IPS-18c (cell line): ENCODE results near the gene SOX2.

Source experiments
- H3K4me3 ChIP-seq: 2 replicates; pipeline ENCODE4 v1.7.0; 2013; ENCODE audit warnings: low read depth, mild to moderate bottlenecking, low read length, moderate library complexity; ENCODE audit not compliant: insufficient read depth
- H3K9me3 ChIP-seq: one replicate; pipeline ENCODE4 v1.6.1; 2013; ENCODE audit warnings: mild to moderate bottlenecking, low read length, moderate library complexity; ENCODE audit not compliant: control insufficient read depth, insufficient read depth

SOX2 gene

DNA sequence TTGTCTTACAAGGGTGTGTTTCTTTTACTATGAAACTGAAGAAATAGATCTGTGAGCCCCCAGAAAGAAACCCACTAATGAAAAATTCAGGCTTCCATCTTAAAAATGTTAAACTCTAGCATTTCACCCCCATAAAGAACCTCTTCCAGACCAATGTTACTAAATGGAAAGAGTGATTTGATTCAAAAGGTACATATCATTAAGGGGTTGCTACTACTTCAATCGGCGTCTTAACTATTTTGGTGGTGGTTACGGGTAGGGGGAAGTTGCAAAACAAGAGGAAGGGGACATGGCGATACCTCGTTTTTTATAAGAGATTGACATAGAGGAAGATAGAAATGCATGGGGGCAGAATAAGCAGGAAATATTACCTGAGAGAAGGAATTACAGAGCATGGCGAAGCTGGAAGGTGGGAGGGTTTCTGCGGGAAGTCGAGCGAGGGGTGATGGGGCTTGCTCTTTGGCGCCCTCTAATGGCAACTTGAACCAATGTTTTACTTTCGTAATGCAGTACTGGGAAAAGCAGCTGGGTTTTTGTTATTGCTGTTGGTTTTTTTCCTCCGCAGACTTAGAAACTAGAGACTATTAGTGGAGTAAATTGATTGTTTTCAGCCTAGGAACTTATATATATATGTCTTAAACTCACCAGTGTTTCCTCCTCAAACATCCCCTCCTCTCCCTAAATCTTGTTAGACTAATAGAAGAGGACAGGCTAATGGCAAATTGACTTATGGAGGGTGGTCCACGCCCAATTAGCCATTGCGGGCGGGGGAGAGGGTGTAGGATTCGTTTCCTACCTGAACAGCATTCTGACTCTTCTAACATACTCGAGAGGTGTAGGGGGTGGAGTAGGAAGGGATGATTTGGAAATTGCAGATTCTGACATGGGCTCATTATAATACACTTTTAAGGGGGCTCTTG, 11.3 kb upstream of the SOX2 start:
- Histone ChIP-seq H3K4me3 (peak overlapping the region; percentile 34; the same call in 1 of the 2 replicates), H3K9me3 (no peaks in the 10 kb centered on the region)

DNA sequence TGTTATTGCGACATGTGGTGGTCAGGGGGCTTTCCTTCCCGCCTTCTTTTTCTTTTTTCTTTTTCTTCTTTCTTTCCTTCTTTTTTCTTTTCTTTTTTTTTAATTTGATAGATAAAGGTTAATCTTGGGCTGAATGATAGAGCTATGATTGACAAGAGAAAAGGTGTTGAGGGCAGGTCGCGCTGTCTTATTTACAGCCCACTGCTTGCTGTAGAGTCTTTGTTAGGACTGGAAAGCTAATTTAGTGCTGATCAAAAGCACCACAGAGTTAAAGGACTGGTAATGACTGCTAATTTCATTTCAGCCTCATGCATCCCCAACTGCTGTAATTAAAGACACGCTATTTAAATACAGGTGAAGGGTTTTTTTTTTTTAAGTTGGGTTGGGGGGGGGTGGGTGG, 10.6 kb upstream of the SOX2 start:
- H3K9me3 ChIP-seq = no peaks in the 10 kb centered on the region
- peak overlapping the region; percentile 34; the same call in 1 of the 2 replicates for H3K4me3 ChIP-seq

- Histone ChIP-seq H3K9me3 (no peaks in the 10 kb centered on the region), H3K4me3 (no peak overlapping the region)
These were observed 7.9 kb upstream of the SOX2 start for GRCh38 chr3:181703601-181704420.

DNA sequence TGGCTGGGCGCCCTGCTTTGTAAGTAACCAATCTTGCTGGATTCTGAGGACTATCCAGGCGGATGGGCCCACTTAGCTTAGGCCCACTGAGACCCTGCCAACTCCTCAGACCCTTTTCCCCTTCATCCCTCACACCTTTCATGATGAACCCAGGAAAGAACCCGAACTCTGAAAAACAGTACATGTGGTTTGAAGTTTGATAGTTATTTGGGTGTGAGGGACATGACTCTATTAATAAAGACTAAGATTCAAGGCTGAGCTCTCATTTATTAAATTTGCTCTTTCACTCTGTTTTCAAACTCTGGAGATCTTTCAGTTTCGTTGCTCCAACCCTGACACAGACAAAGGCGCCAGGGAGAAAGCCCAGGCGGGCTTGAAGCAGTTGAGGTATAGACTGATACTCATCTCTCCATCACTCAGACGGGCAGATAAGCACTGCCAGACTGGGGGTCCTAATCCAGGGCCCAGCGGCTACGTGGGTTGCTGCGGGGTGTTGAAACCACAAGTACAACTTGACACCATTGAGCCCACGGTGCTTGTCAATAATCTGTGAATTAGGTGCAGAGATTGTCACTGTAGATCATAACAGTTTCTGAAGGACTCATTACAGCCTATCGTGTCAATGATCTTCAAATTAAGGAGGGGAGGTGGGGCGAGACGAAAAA, 7.2 kb upstream of the SOX2 start:
- H3K4me3 ChIP-seq = no peak overlapping the region
- H3K9me3 ChIP-seq = no peaks in the 10 kb centered on the region

DNA sequence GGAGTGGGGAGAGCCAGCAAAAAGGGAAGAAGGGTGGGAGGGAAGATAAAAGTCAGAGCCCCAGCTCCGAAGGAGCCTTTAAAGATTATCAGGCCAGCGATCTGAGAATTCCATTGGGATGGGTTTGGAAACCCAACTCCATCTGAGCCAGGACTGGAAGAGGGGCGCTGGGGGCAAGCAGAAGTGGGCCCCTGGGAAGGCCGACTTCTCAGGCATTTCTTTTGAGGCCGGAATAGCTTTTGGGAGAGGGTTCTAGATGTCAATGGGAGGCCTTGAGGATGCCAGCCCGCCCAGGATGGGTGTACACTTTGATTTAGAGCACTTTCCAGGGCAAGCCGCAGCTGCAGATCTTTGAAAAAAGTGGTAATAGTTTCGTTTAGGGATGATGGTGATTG, 6.6 kb upstream of the SOX2 start:
- Histone ChIP-seq H3K4me3 (no peak overlapping the region), H3K9me3 (no peaks in the 10 kb centered on the region)

GRCh38 chr3:181707980-181708379, 3.7 kb upstream of the SOX2 start:
- no peaks in the 10 kb centered on the region for H3K9me3 ChIP-seq
- H3K4me3 ChIP-seq = no peak overlapping the region

DNA sequence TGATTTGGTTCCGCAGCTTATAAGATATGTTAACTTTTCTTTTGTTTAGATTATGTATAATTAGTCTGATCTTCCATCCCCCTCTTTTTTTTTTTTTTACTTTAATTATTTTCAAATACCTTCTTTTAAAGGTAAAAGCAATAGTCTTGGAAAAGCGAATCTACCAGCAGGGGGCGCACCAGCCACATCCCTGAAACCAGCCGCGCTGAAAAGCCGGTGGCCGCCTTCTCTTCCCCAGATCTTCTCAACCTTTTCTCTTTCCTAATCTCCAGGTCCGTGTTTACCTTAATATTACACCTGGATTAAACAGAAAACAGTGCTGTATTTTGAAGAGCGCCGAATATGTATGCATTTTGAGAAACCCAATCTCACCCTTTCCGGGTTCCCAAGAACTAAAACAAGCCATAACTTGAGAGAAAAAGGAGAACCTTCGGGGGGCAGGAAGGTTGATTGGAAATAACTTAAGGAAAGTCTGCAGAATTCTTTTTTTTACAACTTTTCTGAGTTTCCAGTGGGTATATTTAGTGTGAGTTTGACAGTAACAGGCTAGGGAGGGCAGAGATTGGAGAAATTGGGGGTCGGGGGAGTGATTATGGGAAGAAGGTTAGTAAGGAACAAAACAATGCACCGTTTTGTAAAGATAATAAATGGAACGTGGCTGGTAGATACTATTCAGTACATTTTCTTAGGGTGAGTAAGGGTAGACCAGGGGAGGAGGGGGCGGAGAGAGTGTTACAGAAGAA, 2.0 kb upstream of the SOX2 start:
- H3K9me3 ChIP-seq = no peaks in the 10 kb centered on the region
- peak overlapping the region; percentile 79; the same call in 1 of the 2 replicates for H3K4me3 ChIP-seq

DNA sequence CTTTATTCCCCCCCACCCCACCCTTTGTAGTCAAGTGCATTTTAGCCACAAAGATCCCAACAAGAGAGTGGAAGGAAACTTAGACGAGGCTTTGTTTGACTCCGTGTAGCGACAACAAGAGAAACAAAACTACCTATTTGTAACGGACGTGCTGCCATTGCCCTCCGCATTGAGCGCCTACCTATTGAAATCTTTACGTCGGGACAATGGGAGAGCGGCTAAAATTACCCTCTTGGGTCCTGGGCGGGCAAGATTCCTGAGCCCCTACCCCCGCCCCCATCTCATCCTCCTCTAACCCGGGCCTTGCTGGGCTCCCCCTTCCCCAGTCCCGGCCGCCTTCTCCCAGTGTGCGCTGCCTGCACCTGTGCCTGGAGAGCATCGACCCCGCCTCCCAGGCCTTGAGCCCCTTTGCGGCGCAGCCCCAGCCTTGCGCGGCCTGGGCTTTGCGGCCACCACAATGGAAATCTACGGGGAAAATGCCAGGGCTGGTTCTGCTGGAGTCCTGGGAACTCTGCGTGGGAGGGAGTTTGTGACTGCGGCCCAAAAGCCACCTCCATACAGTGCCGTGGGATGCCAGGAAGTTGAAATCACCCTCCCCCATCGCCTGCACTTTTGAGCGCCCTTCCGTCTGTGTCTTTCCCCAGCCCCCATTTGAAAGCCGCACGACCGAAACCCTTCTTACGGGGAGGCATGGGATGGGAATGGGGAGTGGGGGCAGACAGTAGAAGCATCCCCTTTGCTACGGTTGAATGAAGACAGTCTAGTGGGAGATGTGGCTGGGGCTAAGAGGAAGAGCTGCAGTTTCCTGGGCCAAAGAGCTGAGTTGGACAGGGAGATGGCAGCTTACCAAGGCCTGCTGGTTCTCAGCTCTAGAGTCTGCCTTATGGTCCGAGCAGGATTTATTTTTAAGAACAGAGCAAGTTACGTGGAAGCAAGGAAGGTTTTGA, 1.1 kb upstream of the SOX2 start:
- Histone ChIP-seq H3K9me3 (no peaks in the 10 kb centered on the region), H3K4me3 (peak overlapping the region; percentile 79)

- H3K9me3 ChIP-seq = no peaks in the 10 kb centered on the region
- peak overlapping the region; percentile 87 for H3K4me3 ChIP-seq
These were observed 464 bp downstream of the SOX2 start for GRCh38 chr3:181712226-181712552.

GRCh38 chr3:181712553-181713279, 991 bp downstream of the SOX2 start:
- H3K9me3 ChIP-seq = no peaks in the 10 kb centered on the region
- peak overlapping the region; percentile 87 for H3K4me3 ChIP-seq

- peak overlapping the region; percentile 87 for H3K4me3 ChIP-seq
- H3K9me3 ChIP-seq = no peaks in the 10 kb centered on the region
These were observed 1.5 kb downstream of the SOX2 start for GRCh38 chr3:181713280-181713647.

DNA sequence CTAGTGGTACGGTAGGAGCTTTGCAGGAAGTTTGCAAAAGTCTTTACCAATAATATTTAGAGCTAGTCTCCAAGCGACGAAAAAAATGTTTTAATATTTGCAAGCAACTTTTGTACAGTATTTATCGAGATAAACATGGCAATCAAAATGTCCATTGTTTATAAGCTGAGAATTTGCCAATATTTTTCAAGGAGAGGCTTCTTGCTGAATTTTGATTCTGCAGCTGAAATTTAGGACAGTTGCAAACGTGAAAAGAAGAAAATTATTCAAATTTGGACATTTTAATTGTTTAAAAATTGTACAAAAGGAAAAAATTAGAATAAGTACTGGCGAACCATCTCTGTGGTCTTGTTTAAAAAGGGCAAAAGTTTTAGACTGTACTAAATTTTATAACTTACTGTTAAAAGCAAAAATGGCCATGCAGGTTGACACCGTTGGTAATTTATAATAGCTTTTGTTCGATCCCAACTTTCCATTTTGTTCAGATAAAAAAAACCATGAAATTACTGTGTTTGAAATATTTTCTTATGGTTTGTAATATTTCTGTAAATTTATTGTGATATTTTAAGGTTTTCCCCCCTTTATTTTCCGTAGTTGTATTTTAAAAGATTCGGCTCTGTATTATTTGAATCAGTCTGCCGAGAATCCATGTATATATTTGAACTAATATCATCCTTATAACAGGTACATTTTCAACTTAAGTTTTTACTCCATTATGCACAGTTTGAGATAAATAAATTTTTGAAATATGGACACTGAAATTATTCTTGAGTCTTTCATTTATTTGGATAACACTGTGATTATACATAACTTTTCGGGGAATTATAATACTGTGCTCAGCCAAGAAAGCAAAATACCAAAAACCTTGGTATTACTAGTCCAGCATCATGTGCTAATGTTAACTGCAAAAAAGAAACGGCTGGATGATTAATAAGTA, 2.2 kb downstream of the SOX2 start:
- H3K4me3 ChIP-seq = peak overlapping the region; percentile 87
- H3K9me3 ChIP-seq = no peaks in the 10 kb centered on the region

GRCh38 chr3:181715571-181716340, 4.0 kb downstream of the SOX2 start:
- peak overlapping the region; percentile 65 for H3K4me3 ChIP-seq
- no peaks in the 10 kb centered on the region for H3K9me3 ChIP-seq

GRCh38 chr3:181716966-181717365, 5.2 kb downstream of the SOX2 start:
- peak overlapping the region; percentile 36; the same call in 1 of the 2 replicates for H3K4me3 ChIP-seq
- H3K9me3 ChIP-seq = no peaks in the 10 kb centered on the region
